ENCODE measurements around the gene SLC7A7. TPM values are rescaled to one million over a fixed set of nuclear protein-coding genes. Genes with fewer than 3 reads are reported as not detected.

The SLC7A7 gene
- total and polyA plus RNA-seq, 9 of the 15 experiments (the other 6 are each of a cell fraction or from before 2014, with no cell fraction given) = 0.07 to 0.68 (median 0.41) TPM

DNA sequence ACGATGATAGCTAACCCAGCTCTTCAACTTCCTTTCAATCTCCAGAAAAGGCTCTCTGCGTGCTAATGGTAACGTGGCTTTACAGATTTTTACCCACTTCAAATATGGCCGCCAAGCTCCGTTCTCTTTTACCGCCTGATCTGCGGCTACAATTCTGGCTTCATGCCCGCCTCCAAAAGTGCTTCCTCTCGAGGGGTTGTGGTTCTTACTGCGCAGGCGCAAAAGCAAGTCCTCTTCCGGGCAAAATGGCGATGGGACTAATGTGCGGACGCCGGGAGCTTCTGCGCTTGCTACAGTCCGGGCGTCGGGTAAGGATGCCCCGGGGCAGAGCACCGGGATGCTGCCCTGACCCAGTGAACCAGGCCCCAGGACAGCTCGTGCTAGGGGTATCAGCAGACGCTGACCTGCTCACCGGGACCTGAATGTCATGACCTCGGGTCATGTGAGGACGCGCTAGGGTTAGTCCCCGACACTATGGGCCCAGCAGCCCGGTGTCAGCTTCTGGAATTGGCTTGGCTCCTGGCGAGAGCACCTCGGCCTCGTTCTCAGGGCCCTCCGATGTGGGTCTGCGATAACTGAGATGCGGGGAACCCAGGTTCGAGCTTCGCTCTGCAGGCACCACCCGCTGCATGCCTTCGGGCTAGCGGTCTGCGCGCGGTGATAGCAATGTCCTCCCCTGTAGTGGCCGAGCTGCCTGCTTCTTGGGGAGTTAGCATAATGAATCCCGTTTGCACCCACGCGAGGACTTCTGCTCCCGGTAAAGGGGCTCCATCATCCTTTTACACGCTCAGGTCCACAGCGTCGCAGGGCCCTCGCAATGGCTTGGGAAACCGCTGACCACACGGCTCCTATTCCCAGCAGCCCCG is 48.5 kb downstream of the SLC7A7 start, which contains the start of gene OXA1L (continued):
- TF ChIP-seq, protein P1, sequence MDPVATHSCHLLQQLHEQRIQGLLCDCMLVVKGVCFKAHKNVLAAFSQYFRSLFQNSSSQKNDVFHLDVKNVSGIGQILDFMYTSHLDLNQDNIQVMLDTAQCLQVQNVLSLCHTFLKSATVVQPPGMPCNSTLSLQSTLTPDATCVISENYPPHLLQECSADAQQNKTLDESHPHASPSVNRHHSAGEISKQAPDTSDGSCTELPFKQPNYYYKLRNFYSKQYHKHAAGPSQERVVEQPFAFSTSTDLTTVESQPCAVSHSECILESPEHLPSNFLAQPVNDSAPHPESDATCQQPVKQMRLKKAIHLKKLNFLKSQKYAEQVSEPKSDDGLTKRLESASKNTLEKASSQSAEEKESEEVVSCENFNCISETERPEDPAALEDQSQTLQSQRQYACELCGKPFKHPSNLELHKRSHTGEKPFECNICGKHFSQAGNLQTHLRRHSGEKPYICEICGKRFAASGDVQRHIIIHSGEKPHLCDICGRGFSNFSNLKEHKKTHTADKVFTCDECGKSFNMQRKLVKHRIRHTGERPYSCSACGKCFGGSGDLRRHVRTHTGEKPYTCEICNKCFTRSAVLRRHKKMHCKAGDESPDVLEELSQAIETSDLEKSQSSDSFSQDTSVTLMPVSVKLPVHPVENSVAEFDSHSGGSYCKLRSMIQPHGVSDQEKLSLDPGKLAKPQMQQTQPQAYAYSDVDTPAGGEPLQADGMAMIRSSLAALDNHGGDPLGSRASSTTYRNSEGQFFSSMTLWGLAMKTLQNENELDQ (CRISPR knock-in tag; IDR thresholded peaks at IDR 0.05; ENCODE audit: borderline replicate concordance) = no peak; the same call in 1 of the 2 replicates
- TF ChIP-seq, protein P2, sequence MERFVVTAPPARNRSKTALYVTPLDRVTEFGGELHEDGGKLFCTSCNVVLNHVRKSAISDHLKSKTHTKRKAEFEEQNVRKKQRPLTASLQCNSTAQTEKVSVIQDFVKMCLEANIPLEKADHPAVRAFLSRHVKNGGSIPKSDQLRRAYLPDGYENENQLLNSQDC (CRISPR knock-in tag; IDR thresholded peaks at IDR 0.05) = no peak
- no peak for TF ChIP-seq ZNF583 (CRISPR knock-in tag; IDR thresholded peaks at IDR 0.05)
- peak; percentile 97 for TF ChIP-seq POLR2A (conservative IDR thresholded peaks at IDR 0.05)
- TF ChIP-seq POLR3G (IDR thresholded peaks at IDR 0.05; ENCODE audit: extremely low read depth, insufficient read length, insufficient replicate concordance) = no peak
- TF ChIP-seq, protein P3, sequence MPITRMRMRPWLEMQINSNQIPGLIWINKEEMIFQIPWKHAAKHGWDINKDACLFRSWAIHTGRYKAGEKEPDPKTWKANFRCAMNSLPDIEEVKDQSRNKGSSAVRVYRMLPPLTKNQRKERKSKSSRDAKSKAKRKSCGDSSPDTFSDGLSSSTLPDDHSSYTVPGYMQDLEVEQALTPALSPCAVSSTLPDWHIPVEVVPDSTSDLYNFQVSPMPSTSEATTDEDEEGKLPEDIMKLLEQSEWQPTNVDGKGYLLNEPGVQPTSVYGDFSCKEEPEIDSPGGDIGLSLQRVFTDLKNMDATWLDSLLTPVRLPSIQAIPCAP (CRISPR knock-in tag; IDR thresholded peaks at IDR 0.05; ENCODE audit: borderline replicate concordance) = 0 out of 2 replicates have a peak, but pooled peaks have one; percentile 22
- TF ChIP-seq PHB (CRISPR knock-in tag; IDR thresholded peaks at IDR 0.05) = no peak
- no peak for TF ChIP-seq ZNF707 (CRISPR knock-in tag; conservative IDR thresholded peaks at IDR 0.05)
- no peak for TF ChIP-seq ZNF518B (CRISPR knock-in tag; IDR thresholded peaks at IDR 0.05)
- TF ChIP-seq MECOM (CRISPR knock-in tag; IDR thresholded peaks at IDR 0.05) = no peak
